Middle frontal gyrus (tissue), 1 donor: ENCODE data around the gene RTL5.

Source experiments
- DNase-seq: peaks from one replicate; pipeline ENCODE4 v3.0.0-alpha.2; 2015; ENCODE audit warnings: low spot score; ENCODE audit errors: extremely low spot score

The RTL5 gene

GRCh38 chrX:72130156-72130761 is 1.5 kb downstream of the RTL5 start:
- DNase-seq, result no peak

- DNase-seq, result no peak
These were observed 2.1 kb downstream of the RTL5 start for GRCh38 chrX:72129661-72130060.

- no peak for DNase-seq
These were observed 2.8 kb downstream of the RTL5 start for GRCh38 chrX:72128881-72129280.

- DNase-seq, result no peak
These were observed 3.4 kb downstream of the RTL5 start for GRCh38 chrX:72128183-72128834.

- no peak for DNase-seq
These were observed 4.4 kb downstream of the RTL5 start for GRCh38 chrX:72127332-72127731.

- peak; percentile 59 for DNase-seq
These were observed 5.1 kb downstream of the RTL5 start for GRCh38 chrX:72126539-72127140.

GRCh38 chrX:72126048-72126415 is 5.7 kb downstream of the RTL5 start:
- DNase-seq, result no peak

- DNase-seq, result no peak
These were observed 6.2 kb downstream of the RTL5 start for GRCh38 chrX:72125331-72126047.

GRCh38 chrX:72124540-72125201 is 7.0 kb downstream of the RTL5 start:
- DNase-seq, result no peak

GRCh38 chrX:72123471-72124185 is 8.1 kb downstream of the RTL5 start:
- no peak for DNase-seq

- DNase-seq, result no peak
These were observed 8.9 kb downstream of the RTL5 start for GRCh38 chrX:72122621-72123337.

- DNase-seq, result no peak
These were observed 10.3 kb downstream of the RTL5 start for GRCh38 chrX:72121383-72121782.

GRCh38 chrX:72120837-72121236 is 10.9 kb downstream of the RTL5 start:
- no peak for DNase-seq

GRCh38 chrX:72117636-72118210 is 14.0 kb downstream of the RTL5 start:
- DNase-seq, result no peak

- DNase-seq, result no peak
These were observed 16.3 kb downstream of the RTL5 start for GRCh38 chrX:72115380-72115779.

- DNase-seq, result no peak
These were observed 16.9 kb downstream of the RTL5 start for GRCh38 chrX:72114807-72115206.

GRCh38 chrX:72114306-72114705 is 17.4 kb downstream of the RTL5 start:
- DNase-seq, result no peak

- no peak for DNase-seq
These were observed 18.3 kb downstream of the RTL5 start for GRCh38 chrX:72113461-72113860.

GRCh38 chrX:72110876-72111708 is 20.6 kb downstream of the RTL5 start:
- DNase-seq, result no peak
